Activated T-cell treated with anti-CD3 and anti-CD28 coated beads, Interleukin-2, amount 50 U/mL, for 4 hours (primary cell): ENCODE results near the gene SFRP2. TPM values are rescaled to one million over a fixed set of nuclear protein-coding genes. Genes with fewer than 3 reads are reported as not detected.

Experiments used
- ATAC-seq, 2 donors: fragments of 200-7000 bp; cut with Tn5 transposase; one replicate each; pipeline ENCODE4 v1.10.0; 2021
- DNase-seq: peaks from one replicate; pipeline ENCODE4 v3.0.0-alpha.2; 2020
- H3K27me3 Mint-ChIP-seq: one replicate; pipeline ENCODE4 v1.8.0; 2021; ENCODE audit warnings: low read depth, mixed read lengths
- H3K36me3 Mint-ChIP-seq: one replicate; pipeline ENCODE4 v1.8.0; 2022; ENCODE audit warnings: mixed read lengths; ENCODE audit not compliant: insufficient read depth
- H3K4me1 Mint-ChIP-seq: one replicate; pipeline ENCODE4 v1.8.0; 2021; ENCODE audit warnings: low read depth, mixed read lengths
- H3K4me3 Mint-ChIP-seq: one replicate; pipeline ENCODE4 v1.8.0; 2021; ENCODE audit warnings: mild to moderate bottlenecking, moderate library complexity, mixed read lengths
- H3K9me3 Mint-ChIP-seq: one replicate; pipeline ENCODE4 v1.8.0; 2021; ENCODE audit warnings: mixed read lengths
- total RNA-seq, 3 donors: library from RNA; stranded (reverse); gene quantifications; one replicate each; pipeline ENCODE4 v1.2.1, GENCODE V29; 2021

SFRP2 gene
- total RNA-seq, 3 donors from 2014 or later, result 0.24 to 0.68 (median 0.40) TPM

DNA sequence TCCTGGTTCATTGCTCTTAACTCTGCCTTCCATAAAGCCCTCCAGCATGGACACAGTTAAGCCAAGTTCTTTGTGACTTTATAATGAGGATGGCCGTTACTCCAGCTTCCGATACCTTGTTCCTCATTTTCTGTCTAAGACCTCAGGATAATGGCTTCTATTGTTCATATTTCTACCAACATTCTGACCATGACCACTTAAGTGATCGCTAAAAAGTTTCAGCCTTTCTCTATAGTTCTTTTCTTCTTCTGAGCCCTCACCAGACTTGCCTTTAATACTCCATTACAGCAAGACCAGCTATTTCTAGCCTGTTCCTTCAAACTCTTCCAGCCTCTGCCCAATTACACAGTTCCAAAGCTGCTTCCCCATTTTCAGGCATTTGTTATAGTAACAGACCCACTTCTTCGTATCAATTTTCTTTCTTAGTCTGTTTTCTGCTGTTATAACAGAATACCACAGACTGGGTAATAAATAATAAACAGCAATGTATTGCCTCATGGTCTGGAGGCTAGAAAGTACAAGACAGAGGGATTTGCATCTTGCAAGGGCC lies 41.4 kb downstream of the SFRP2 start:
- H3K27me3 Mint-ChIP-seq, result no peaks in the 10 kb centered on the region

DNA sequence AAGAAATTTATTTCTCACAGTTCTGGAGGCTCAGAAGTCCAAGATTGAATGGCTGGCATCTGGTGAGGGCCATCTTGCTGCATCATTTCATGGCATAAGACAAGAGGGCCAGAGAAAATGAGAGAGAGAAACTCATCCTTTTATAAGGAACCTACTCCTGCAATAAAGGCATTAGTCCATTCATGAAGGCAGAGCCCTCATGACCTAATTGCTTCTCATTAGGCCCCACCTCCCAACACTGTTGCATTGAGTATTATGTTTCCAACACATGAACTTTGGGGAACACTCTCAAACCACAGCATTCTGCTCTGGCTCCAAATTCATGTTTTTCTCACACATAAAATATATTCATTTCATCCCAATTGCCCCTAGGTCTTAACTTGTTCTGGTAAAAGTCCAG lies 43.2 kb downstream of the SFRP2 start:
- no peaks in the 10 kb centered on the region for H3K27me3 Mint-ChIP-seq
- DNase-seq (no peak), ATAC-seq (no peak)
- peaks cover 8% of the 10 kb centered on the region for H3K9me3 Mint-ChIP-seq
- H3K4me1 Mint-ChIP-seq, result no peaks in the 10 kb centered on the region
- peaks cover 2% of the 10 kb centered on the region for H3K36me3 Mint-ChIP-seq
- no peak overlapping the region for H3K4me3 Mint-ChIP-seq

More for the DNA sequence above, 41.4 kb downstream of the SFRP2 start:
- ATAC-seq (no peak), DNase-seq (no peak)
- Mint-ChIP-seq H3K36me3 (no peaks in the 10 kb centered on the region), H3K9me3 (no peaks in the 10 kb centered on the region), H3K4me3 (no peak overlapping the region), H3K4me1 (no peaks in the 10 kb centered on the region)

DNA sequence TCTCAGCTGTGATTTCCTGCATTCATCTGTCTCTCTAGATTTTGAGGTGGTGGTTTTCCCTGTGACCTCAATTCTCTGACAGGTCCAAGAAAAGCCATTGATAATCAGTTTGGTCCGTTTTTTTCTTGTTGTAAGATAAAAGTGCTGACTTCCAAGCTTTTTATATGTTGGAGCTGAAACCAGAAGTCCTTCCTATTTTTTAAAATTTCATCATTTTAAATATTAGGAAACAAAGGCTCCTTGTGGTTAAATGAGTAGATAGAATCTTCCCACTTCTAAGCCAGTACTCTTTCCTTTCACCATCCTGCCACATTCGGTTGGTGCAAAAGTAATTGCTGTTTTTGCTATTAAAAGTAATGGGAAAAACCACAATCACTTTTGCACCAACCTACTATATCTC lies 47.3 kb downstream of the SFRP2 start:
- Mint-ChIP-seq H3K36me3 (peaks cover 4% of the 10 kb centered on the region), H3K9me3 (peaks cover 10% of the 10 kb centered on the region), H3K27me3 (peaks cover 4% of the 10 kb centered on the region), H3K4me1 (no peaks in the 10 kb centered on the region), H3K4me3 (no peak overlapping the region)
- DNase-seq (no peak), ATAC-seq (no peak)

DNA sequence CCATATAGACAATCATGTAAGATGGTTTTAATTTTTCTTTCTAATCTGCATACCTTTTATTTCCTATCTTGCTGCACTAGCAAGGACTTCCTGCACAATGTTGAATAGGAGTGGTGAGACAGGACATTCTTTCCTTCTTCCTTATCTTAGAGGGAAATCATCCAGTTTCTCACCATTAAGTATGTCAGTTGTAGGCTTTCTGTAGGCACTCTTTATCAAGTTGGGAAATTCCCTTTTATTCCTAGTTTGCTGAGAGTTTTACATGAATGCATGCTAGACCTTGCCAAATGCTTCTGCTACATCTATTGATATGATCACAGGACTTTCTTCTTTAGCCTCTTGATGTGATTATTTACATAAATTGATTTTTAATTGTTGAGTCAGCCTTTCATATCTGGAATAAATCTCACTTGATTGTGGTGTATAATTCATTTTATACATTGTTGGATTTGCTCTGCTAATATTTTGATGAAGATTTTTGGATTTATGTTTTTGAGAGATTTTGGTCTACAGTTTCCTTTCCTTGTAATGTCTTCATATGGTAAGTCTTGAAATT lies 52.9 kb downstream of the SFRP2 start:
- Mint-ChIP-seq H3K4me3 (no peak overlapping the region), H3K4me1 (peaks cover 6% of the 10 kb centered on the region), H3K9me3 (peaks cover 5% of the 10 kb centered on the region), H3K36me3 (peaks cover 4% of the 10 kb centered on the region), H3K27me3 (peaks cover 5% of the 10 kb centered on the region)
- ATAC-seq (no peak), DNase-seq (no peak)

DNA sequence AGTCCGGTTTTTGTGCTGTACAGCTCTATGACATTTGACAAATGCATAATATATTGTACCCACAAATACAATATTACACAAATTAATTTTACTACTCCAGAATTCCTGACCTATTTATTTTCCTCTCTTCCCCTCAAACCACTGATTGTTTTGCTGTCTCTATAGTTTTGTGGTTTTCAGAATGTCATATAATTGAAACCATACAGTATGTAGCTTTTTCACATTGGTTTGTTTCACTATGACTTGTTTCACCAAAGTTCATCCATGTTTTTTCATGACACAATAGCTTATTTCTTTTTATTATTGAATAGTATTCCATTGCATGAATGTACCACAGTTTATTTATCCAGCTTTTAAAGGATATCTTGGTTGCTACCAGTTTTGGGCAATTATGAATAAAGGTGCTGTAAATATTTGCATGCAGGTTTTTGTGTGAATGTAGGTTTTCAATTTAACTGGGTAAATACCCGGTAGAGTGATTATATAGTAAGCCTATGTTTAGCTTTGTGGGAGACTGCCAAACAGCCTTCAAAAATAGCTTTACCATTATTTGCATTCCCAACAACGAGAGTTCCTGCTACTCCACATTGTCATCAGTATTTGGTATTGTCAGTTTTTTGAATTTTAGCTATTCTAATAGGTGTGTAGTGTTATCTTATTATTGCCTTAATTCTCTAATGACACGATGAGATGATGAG lies 55.0 kb downstream of the SFRP2 start:
- H3K4me1 Mint-ChIP-seq, result peaks cover 6% of the 10 kb centered on the region
- ATAC-seq (no peak), DNase-seq (no peak)
- H3K36me3 Mint-ChIP-seq, result no peaks in the 10 kb centered on the region
- no peaks in the 10 kb centered on the region for H3K9me3 Mint-ChIP-seq
- H3K4me3 Mint-ChIP-seq, result no peak overlapping the region
- peaks cover 1% of the 10 kb centered on the region for H3K27me3 Mint-ChIP-seq

DNA sequence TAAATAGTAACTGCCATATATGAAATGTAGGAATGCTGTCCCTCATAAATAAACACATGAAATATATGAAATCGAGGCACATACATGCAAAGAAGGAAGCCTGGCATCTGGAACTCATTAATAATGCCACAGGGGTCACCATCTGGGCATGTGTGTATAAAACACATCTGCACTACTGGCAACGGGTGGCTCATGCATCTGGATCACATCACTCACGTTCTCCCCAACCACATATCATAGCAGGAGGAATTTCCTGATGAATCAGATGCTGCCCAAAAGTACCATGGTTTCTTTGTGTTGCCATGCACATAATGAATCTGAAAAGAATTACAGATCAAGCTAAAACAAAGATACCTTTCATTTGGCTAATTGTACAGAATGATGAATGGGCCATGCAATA lies 57.6 kb downstream of the SFRP2 start:
- DNase-seq (no peak), ATAC-seq (peak; percentile 25 to 51)
- no peaks in the 10 kb centered on the region for H3K36me3 Mint-ChIP-seq
- H3K9me3 Mint-ChIP-seq, result no peaks in the 10 kb centered on the region
- no peak overlapping the region for H3K4me3 Mint-ChIP-seq
- peaks cover 1% of the 10 kb centered on the region for H3K27me3 Mint-ChIP-seq
- H3K4me1 Mint-ChIP-seq, result peaks cover 5% of the 10 kb centered on the region

Other genes starting within 250 kb of the SFRP2 start
- 1 to 10 TPM; 1.2 to 1.9 (median 1.6) TPM for gene TLR2, start 104.8 kb downstream of the SFRP2 start, total RNA-seq
- 1 to 10 TPM in 1 of 3 donors, under 1 TPM in 2; 0.42 to 1.2 (median 0.54) TPM for gene RNF175, start 29.1 kb downstream of the SFRP2 start, total RNA-seq